ENCODE measurements around the gene SCTR.

The SCTR gene

GRCh38 chr2:119431155-119431975, 92.9 kb downstream of the SCTR start, which contains the start of gene TMEM37:
Gene TMEM37, plus strand, starts transcription at chr2:119431854. Its CDS starts 50 bp downstream, at chr2:119431904.
- TF ChIP-seq CTCF (IDR thresholded peaks at IDR 0.05; ENCODE audit: control insufficient read depth, extremely low read depth, insufficient read depth) = no peak
- H3K4me3 ChIP-seq (ENCODE audit: low read depth, low read length) = peak within 1 kb of the TSS; percentile 23; the same call in 1 of the 2 replicates
- no peak for DNase-seq (ENCODE audit: low read depth)

GRCh38 chr2:119430023-119430498, 94.2 kb downstream of the SCTR start:
- no peak overlapping the region for H3K4me3 ChIP-seq (ENCODE audit: low read depth, low read length)
- DNase-seq (ENCODE audit: low read depth) = no peak
- TF ChIP-seq CTCF (IDR thresholded peaks at IDR 0.05; ENCODE audit: control insufficient read depth, extremely low read depth, insufficient read depth) = no peak

- H3K4me3 ChIP-seq (ENCODE audit: low read depth, low read length) = no peak overlapping the region
- DNase-seq (ENCODE audit: low read depth) = peak; percentile 23
- TF ChIP-seq CTCF (IDR thresholded peaks at IDR 0.05; ENCODE audit: control insufficient read depth, extremely low read depth, insufficient read depth) = no peak
Observed at GRCh38 chr2:119429225-119429981, 94.9 kb downstream of the SCTR start.

- TF ChIP-seq CTCF (IDR thresholded peaks at IDR 0.05; ENCODE audit: control insufficient read depth, extremely low read depth, insufficient read depth) = no peak
- H3K4me3 ChIP-seq (ENCODE audit: low read depth, low read length) = no peak overlapping the region
- no peak for DNase-seq (ENCODE audit: low read depth)
Observed at GRCh38 chr2:119428488-119429224, 95.6 kb downstream of the SCTR start.

- no peak for DNase-seq (ENCODE audit: low read depth)
- TF ChIP-seq CTCF (IDR thresholded peaks at IDR 0.05; ENCODE audit: control insufficient read depth, extremely low read depth, insufficient read depth) = no peak
- no peak overlapping the region for H3K4me3 ChIP-seq (ENCODE audit: low read depth, low read length)
Observed at GRCh38 chr2:119427756-119428155, 96.5 kb downstream of the SCTR start.

- no peak overlapping the region for H3K4me3 ChIP-seq (ENCODE audit: low read depth, low read length)
- TF ChIP-seq CTCF (IDR thresholded peaks at IDR 0.05; ENCODE audit: control insufficient read depth, extremely low read depth, insufficient read depth) = no peak
- no peak for DNase-seq (ENCODE audit: low read depth)
Observed at GRCh38 chr2:119426801-119427395, 97.4 kb downstream of the SCTR start.
